Measurements from ENCODE around the gene SENP1. TPM values are rescaled to one million over a fixed set of nuclear protein-coding genes. Genes with fewer than 3 reads are reported as not detected.

SENP1 gene
- polyA plus RNA-seq, 3 donors = 22.1 to 27.4 (median 23.5) TPM

- no peak for DNase-seq (ENCODE audit: extremely low read depth in 1 of 11, low read depth in 9 of 11, low spot score in 4 of 11)
Measured at GRCh38 chr12:48074266-48074665, 31.6 kb downstream of the SENP1 start.

DNA sequence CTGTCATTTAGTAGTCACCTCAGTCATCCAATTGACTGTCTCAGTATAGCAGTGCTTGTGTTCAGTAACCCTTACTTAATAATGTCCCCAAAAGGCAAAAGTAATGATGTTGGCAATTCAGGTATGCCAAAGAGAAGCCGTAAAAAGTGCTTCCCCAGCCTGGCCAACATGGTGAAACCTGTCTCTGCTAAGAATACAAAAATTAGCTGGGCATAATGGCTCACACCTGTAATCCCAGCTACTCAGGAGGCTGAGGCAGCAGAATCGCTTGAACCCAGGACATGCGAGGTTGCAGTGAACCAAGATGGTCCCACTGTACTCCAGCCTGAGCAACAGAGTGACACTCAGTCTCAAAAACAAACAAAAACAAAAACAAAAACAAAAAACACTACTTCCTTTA lies 33.6 kb downstream of the SENP1 start:
- no peak for DNase-seq (ENCODE audit: extremely low read depth in 1 of 11, low read depth in 9 of 11, low spot score in 4 of 11)

DNA sequence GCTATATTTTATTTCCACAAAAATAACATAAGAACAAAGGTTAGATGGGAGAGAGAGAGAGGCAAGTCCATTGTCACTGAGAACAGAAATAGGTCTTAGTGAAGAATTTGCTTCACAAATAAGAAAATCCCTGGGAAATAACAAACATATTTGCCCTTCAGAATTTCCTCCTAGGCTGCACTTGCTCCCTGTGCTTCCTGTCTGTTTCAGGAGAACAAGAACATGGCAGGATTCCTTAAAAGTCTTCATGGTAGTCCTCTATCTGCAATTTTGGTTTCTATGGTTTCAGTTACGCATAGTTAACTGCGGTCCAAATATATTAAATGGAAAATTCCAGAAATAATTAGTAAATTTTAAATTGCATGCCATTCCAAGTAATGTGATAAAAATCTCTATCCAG lies 34.1 kb downstream of the SENP1 start:
- DNase-seq (ENCODE audit: extremely low read depth in 1 of 11, low read depth in 9 of 11, low spot score in 4 of 11) = no peak

DNA sequence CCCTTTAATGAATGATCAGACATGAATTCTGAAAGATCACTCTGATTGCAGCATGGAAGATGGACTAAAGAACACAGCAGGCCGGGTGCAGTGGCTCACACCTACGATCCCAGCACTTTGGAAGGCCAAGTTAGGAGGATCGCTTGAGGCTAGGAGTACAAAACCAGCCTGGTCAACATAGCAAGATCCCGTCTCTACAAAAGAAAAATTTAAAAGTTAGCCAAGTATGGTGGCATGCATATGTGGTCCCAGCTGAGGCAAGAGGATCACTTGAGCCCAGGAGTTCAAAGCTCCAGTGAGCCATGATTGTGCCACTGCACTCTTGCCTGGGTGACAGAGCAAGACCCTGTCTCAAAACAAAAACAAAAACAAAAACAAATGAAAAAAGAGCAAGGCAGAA lies 35.1 kb downstream of the SENP1 start:
- DNase-seq (ENCODE audit: extremely low read depth in 1 of 11, low read depth in 9 of 11, low spot score in 4 of 11) = no peak

DNA sequence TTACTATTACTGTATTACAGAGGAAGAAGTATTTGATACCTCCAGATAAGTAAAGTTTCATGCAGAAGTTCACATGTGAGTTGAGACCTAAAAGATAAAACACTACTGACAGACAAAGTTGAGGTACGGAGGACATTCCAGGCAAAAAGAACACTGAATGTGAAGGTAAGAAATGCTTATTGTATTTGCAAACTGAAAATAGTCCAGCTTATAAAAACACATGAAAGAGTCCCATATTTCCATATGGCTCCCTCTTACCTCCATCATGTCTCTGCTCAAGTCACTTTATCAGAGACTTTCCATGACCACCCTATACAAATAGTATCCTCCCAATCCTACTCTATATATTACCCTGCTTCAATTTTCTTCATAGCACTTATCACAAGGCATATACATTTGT lies 35.8 kb downstream of the SENP1 start:
- DNase-seq (ENCODE audit: extremely low read depth in 1 of 11, low read depth in 9 of 11, low spot score in 4 of 11) = no peak

GRCh38 chr12:48069241-48069640 lies 36.6 kb downstream of the SENP1 start:
- no peak for DNase-seq (ENCODE audit: extremely low read depth in 1 of 11, low read depth in 9 of 11, low spot score in 4 of 11)

DNA sequence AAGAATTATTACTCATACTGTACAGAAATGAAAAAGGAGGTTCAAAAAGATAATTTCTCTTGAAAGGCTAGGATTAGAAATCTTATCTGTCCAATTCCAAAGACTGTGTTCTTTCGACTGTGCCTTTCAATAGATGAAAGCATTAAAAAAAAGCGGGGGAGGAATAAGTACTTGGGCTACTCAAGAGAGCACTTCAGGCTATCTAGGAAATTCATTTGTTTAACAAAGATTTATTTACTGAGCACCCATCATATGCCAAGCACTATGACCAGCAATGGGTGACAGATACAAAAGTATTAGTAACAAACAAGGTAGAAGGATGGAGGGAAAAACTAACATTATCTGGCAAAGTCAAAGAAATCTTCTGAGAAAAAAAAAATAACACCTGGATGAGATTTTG lies 37.4 kb downstream of the SENP1 start:
- DNase-seq (ENCODE audit: extremely low read depth in 1 of 11, low read depth in 9 of 11, low spot score in 4 of 11) = no peak

GRCh38 chr12:48067250-48067938 lies 38.5 kb downstream of the SENP1 start:
- DNase-seq (ENCODE audit: extremely low read depth in 1 of 11, low read depth in 9 of 11, low spot score in 4 of 11) = no peak

GRCh38 chr12:48065041-48065440 lies 40.8 kb downstream of the SENP1 start:
- DNase-seq (ENCODE audit: extremely low read depth in 1 of 11, low read depth in 9 of 11, low spot score in 4 of 11) = no peak

GRCh38 chr12:48063530-48063929 lies 42.3 kb downstream of the SENP1 start:
- DNase-seq (ENCODE audit: extremely low read depth in 1 of 11, low read depth in 9 of 11, low spot score in 4 of 11) = no peak

DNA sequence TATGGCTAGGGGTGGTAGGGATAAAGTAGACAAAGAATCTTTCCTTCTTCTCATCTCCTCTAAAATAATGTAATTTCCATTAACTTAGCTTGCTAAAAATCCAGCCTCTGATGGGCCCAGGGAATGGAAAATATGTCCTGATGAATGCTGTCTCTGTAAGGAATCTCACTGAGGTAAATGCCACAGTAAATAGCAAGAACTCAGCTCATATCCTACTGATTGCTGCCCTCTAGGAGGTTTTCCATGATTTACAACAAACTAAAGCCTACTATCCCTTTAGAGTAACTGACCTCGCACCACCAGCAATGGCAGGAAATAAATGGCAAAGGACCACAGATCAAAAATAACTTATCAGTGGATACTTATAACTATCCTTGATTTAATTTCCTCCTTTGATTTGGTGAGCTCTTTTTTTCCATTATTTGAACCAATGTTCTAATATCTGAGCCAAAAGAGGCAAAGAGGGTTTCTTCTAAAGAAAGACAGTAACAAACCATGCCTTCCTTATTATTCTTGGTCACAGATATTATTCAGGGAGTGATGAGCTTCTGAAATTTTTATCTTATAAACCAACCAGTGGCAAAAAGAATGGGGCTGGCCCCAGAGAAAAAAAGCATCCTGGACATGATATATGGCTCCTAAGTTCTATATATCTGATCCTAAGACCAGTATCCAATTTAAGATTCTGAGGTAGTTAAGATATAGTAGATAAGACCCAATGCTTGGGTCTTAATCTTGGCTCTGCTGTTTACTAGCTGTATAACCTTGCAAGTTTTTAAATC lies 43.8 kb downstream of the SENP1 start:
- peak in 3 of 11 donors; percentile 14 to 23 (median 15) for DNase-seq (ENCODE audit: extremely low read depth in 1 of 11, low read depth in 9 of 11, low spot score in 4 of 11)

- DNase-seq (ENCODE audit: extremely low read depth in 1 of 11, low read depth in 9 of 11, low spot score in 4 of 11) = no peak
Measured at GRCh38 chr12:48060474-48060873, 45.4 kb downstream of the SENP1 start.

- DNase-seq (ENCODE audit: extremely low read depth in 1 of 11, low read depth in 9 of 11, low spot score in 4 of 11) = no peak
Measured at GRCh38 chr12:48058771-48059170, 47.1 kb downstream of the SENP1 start.

- no peak for DNase-seq (ENCODE audit: extremely low read depth in 1 of 11, low read depth in 9 of 11, low spot score in 4 of 11)
Measured at GRCh38 chr12:48054955-48055821, 50.7 kb downstream of the SENP1 start.

GRCh38 chr12:48053883-48054282 lies 52.0 kb downstream of the SENP1 start:
- no peak for DNase-seq (ENCODE audit: extremely low read depth in 1 of 11, low read depth in 9 of 11, low spot score in 4 of 11)

DNA sequence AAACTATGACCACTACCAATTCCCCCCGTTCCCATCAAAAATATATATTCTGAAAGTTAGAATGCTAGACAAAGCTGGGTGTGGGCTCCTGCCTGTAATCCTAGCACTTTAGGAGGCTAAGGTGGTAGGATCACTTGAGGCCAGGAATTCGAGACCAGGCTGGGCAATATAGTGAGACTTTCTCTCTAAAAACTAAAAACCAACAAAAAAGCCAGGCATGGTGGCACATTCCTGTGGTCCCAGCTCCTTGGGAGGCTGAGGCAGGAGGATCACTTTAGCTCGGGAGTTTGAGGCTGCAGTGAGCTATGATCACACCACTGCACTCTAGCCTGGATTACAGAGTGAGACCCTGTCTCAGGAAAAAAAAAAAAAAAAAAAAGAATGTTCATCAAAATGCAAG lies 52.8 kb downstream of the SENP1 start:
- DNase-seq (ENCODE audit: extremely low read depth in 1 of 11, low read depth in 9 of 11, low spot score in 4 of 11) = no peak

- no peak for DNase-seq (ENCODE audit: extremely low read depth in 1 of 11, low read depth in 9 of 11, low spot score in 4 of 11)
Measured at GRCh38 chr12:48051681-48052080, 54.2 kb downstream of the SENP1 start.

DNA sequence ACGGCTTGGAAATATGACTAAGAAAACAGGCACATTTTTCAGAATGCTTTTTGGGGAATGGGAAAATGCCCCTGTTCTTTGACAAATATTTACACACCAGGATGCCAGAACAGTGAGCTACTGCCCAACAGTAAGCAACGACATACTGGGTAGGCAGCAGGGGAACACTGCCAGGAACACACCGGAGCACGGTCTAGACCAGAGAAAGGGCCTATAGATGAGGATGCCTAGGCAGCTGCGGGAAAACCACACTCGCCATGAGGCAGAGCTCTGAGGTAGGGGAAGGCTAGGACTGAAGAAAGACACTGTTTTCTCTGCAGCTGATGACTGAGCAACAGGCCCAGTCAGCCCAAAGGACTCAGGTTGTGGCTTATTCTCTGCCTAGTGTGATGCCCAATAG lies 55.7 kb downstream of the SENP1 start:
- DNase-seq (ENCODE audit: extremely low read depth in 1 of 11, low read depth in 9 of 11, low spot score in 4 of 11) = no peak

DNA sequence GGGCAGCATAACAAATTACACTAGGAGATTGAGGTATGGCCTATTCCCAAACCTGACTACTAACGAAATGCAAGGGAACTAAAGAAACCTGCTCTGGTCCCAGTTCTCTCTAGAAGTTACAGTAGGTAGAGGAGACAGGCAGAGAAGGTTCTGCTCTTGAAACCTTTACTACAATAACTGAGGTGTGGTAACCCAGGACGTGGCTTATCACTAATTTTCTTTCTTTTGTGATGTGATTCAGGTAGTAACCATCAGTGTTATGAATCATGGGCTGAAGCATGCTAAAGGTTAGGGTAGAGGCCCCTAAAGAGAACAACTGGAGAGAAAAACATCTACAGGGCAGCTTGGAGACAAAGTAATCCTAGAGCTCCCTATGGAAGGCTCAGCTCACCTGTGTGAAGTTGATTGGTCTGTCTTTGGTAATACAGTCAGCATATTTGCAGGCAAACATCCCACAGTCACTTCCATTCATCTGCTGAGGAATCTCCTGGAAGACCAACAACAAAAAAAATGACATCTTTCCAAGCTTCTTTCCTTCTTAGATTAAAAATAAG lies 59.8 kb downstream of the SENP1 start:
- DNase-seq (ENCODE audit: extremely low read depth in 1 of 11, low read depth in 9 of 11, low spot score in 4 of 11) = no peak
